Neural progenitor cell (in vitro differentiated cells): ENCODE results near the gene ITGA1. TPM values are rescaled to one million over a fixed set of nuclear protein-coding genes. Genes with fewer than 3 reads are reported as not detected.

Source experiments
- DNase-seq: peaks from one replicate; pipeline ENCODE4 v3.0.0-alpha.2; 2016; ENCODE audit warnings: low spot score
- H2AFZ ChIP-seq: fragments of 200-600 bp; sonication (generic); replicated peaks from 2 replicates; pipeline ENCODE4 v1.6.1; 2016; ENCODE audit warnings: antibody characterized with exemption
- H3F3A ChIP-seq: fragments of 200-600 bp; sonication (generic); 2 replicates; pipeline ENCODE4 v1.6.1; 2016; ENCODE audit warnings: antibody characterized with exemption, low read depth
- H3K27ac ChIP-seq: fragments of 200-600 bp; sonication (generic); 2 replicates; pipeline ENCODE4 v1.5.1; 2016; ENCODE audit warnings: mild to moderate bottlenecking
- H3K27me3 ChIP-seq: fragments of 200-600 bp; sonication (generic); 2 replicates; pipeline ENCODE4 v1.6.1; 2016; ENCODE audit warnings: mild to moderate bottlenecking, moderate library complexity
- H3K36me3 ChIP-seq: fragments of 200-600 bp; sonication (generic); 2 replicates; pipeline ENCODE4 v1.5.1; 2016
- H3K4me1 ChIP-seq: fragments of 200-600 bp; sonication (generic); 2 replicates; pipeline ENCODE4 v1.6.1; 2016; ENCODE audit warnings: mixed run types
- H3K4me2 ChIP-seq: fragments of 200-600 bp; sonication (generic); 2 replicates; pipeline ENCODE4 v1.6.1; 2016
- H3K4me3 ChIP-seq: fragments of 200-600 bp; sonication (generic); 2 replicates; pipeline ENCODE4 v1.5.1; 2016
- H3K79me2 ChIP-seq: fragments of 200-600 bp; sonication (generic); 2 replicates; pipeline ENCODE4 v1.6.1; 2016; ENCODE audit warnings: low read depth
- H3K9ac ChIP-seq: fragments of 200-600 bp; sonication (generic); 2 replicates; pipeline ENCODE4 v1.6.1; 2016
- H3K9me3 ChIP-seq: fragments of 200-600 bp; sonication (generic); 2 replicates; pipeline ENCODE4 v1.5.1; 2016; ENCODE audit warnings: low read depth
- H4K20me1 ChIP-seq: fragments of 200-600 bp; sonication (generic); 2 replicates; pipeline ENCODE4 v1.6.1; 2016; ENCODE audit warnings: low read depth
- H3K27ac Mint-ChIP-seq: 3 replicates; pipeline ENCODE4 v1.8.0; 2021; ENCODE audit warnings: mixed read lengths
- H3K27me3 Mint-ChIP-seq: 2 replicates; pipeline ENCODE4 v1.8.0; 2022; ENCODE audit warnings: low read depth, mild to moderate bottlenecking, inconsistent platforms, moderate library complexity, mixed read lengths; ENCODE audit not compliant: insufficient read depth
- H3K36me3 Mint-ChIP-seq: 3 replicates; pipeline ENCODE4 v1.8.0; 2021; ENCODE audit warnings: mixed read lengths
- H3K4me1 Mint-ChIP-seq: 3 replicates; pipeline ENCODE4 v1.8.0; 2021; ENCODE audit warnings: mixed read lengths
- H3K4me3 Mint-ChIP-seq: 3 replicates; pipeline ENCODE4 v1.8.0; 2021; ENCODE audit warnings: mild to moderate bottlenecking, moderate library complexity, mixed read lengths
- H3K9me3 Mint-ChIP-seq: 3 replicates; pipeline ENCODE4 v1.8.0; 2020; ENCODE audit warnings: mixed read lengths
- CTCF ChIP-seq: fragments of 200-600 bp; sonication (generic); IDR thresholded peaks from 2 replicates; pipeline ENCODE4 v1.5.1; 2017; ENCODE audit warnings: antibody characterized with exemption, mild to moderate bottlenecking
- EZH2 ChIP-seq: fragments of 200-600 bp; sonication (generic); IDR thresholded peaks from 2 replicates; pipeline ENCODE4 v1.6.1; 2017; ENCODE audit warnings: antibody characterized with exemption, mild to moderate bottlenecking, moderate library complexity
- EZH2phosphoT487 ChIP-seq: fragments of 200-600 bp; sonication (generic); IDR thresholded peaks from 2 replicates; pipeline ENCODE4 v1.6.1; 2017; ENCODE audit warnings: antibody characterized with exemption
- total RNA-seq: library from RNA; depleted of rRNA; stranded (reverse); fragments of >200 nt; gene quantifications from 2 replicates; pipeline ENCODE4 v1.2.3, GENCODE V29; 2015; ENCODE audit warnings: low replicate concordance

The ITGA1 gene
- total RNA-seq, 1 donor from 2014 or later, result 2.2 TPM

GRCh38 chr5:52906845-52907244 lies 119.1 kb downstream of the ITGA1 start:
- Histone ChIP-seq H3K9me3 (no peaks in the 10 kb centered on the region), H3F3A (peaks cover 16% of the 10 kb centered on the region), H3K27ac (no peak overlapping the region), H4K20me1 (no peaks in the 10 kb centered on the region), H3K4me3 (no peak overlapping the region), H3K36me3 (no peaks in the 10 kb centered on the region), H3K4me2 (no peak overlapping the region), H3K9ac (no peak overlapping the region), H3K79me2 (no peaks in the 10 kb centered on the region), H2AFZ (no peak overlapping the region), H3K4me1 (no peaks in the 10 kb centered on the region), H3K27me3 (no peaks in the 10 kb centered on the region)
- Mint-ChIP-seq H3K4me3 (no peak overlapping the region), H3K27me3 (no peaks in the 10 kb centered on the region), H3K36me3 (no peaks in the 10 kb centered on the region), H3K4me1 (no peaks in the 10 kb centered on the region), H3K9me3 (no peaks in the 10 kb centered on the region), H3K27ac (no peak overlapping the region)
- no peak for DNase-seq
- TF ChIP-seq CTCF (no peak), EZH2phosphoT487 (no peak)

GRCh38 chr5:52909192-52909591 lies 121.5 kb downstream of the ITGA1 start:
- peaks cover 21% of the 10 kb centered on the region for H3F3A ChIP-seq
- no peak overlapping the region for H3K9ac ChIP-seq
- H3K36me3 ChIP-seq, result no peaks in the 10 kb centered on the region
- Mint-ChIP-seq H3K4me3 (no peak overlapping the region), H3K36me3 (no peaks in the 10 kb centered on the region), H3K27me3 (no peaks in the 10 kb centered on the region), H3K4me1 (no peaks in the 10 kb centered on the region), H3K27ac (no peak overlapping the region), H3K9me3 (no peaks in the 10 kb centered on the region)
- no peaks in the 10 kb centered on the region for H3K79me2 ChIP-seq
- no peaks in the 10 kb centered on the region for H3K9me3 ChIP-seq
- H2AFZ ChIP-seq, result no peak overlapping the region
- H3K4me1 ChIP-seq, result no peaks in the 10 kb centered on the region
- DNase-seq, result no peak
- no peak overlapping the region for H3K4me3 ChIP-seq
- TF ChIP-seq EZH2 (no peak), CTCF (no peak), EZH2phosphoT487 (no peak)
- no peaks in the 10 kb centered on the region for H3K27me3 ChIP-seq
- no peak overlapping the region for H3K27ac ChIP-seq
- H3K4me2 ChIP-seq, result no peak overlapping the region
- H4K20me1 ChIP-seq, result no peaks in the 10 kb centered on the region

- no peak for DNase-seq
- Histone ChIP-seq H3K4me1 (no peaks in the 10 kb centered on the region), H3K4me2 (no peak overlapping the region), H3K9me3 (no peaks in the 10 kb centered on the region), H4K20me1 (no peaks in the 10 kb centered on the region), H3K27me3 (no peaks in the 10 kb centered on the region), H3K4me3 (no peak overlapping the region), H3K79me2 (no peaks in the 10 kb centered on the region), H3K27ac (no peak overlapping the region), H3K36me3 (no peaks in the 10 kb centered on the region), H2AFZ (no peak overlapping the region), H3K9ac (no peak overlapping the region), H3F3A (peaks cover 21% of the 10 kb centered on the region)
- no peaks in the 10 kb centered on the region for H3K9me3 Mint-ChIP-seq
- no peaks in the 10 kb centered on the region for H3K36me3 Mint-ChIP-seq
- H3K4me3 Mint-ChIP-seq, result no peak overlapping the region
- no peak for TF ChIP-seq CTCF
- no peak overlapping the region for H3K27ac Mint-ChIP-seq
- H3K27me3 Mint-ChIP-seq, result no peaks in the 10 kb centered on the region
- H3K4me1 Mint-ChIP-seq, result no peaks in the 10 kb centered on the region
Observed at GRCh38 chr5:52910071-52910470, 122.4 kb downstream of the ITGA1 start.
